Smooth muscle cell (in vitro differentiated cells): ENCODE measurements around the gene ENTPD8. TPM values are rescaled to one million over a fixed set of nuclear protein-coding genes. Genes with fewer than 3 reads are reported as not detected.
"Not testable (repeated sequence)": the region's sequence is repeated elsewhere in the genome, so short reads cannot be mapped to it uniquely, and the experiment has no call there.

Experiments
- DNase-seq: peaks from one replicate; lab custom pipeline; 2025; ENCODE audit not compliant: unreplicated experiment; lab: John Stamatoyannopoulos, UW
- H2AFZ ChIP-seq: fragments of 200-600 bp; sonication (generic); 2 replicates; pipeline ENCODE4 v1.6.0; 2016; ENCODE audit warnings: antibody characterized with exemption, low read depth, mild to moderate bottlenecking
- H3F3A ChIP-seq: fragments of 200-600 bp; sonication (generic); 2 replicates; pipeline ENCODE4 v1.6.0; 2017; ENCODE audit warnings: antibody characterized with exemption, low read depth
- H3K27ac ChIP-seq: fragments of 200-600 bp; sonication (generic); 2 replicates; pipeline ENCODE4 v1.5.1; 2016; ENCODE audit warnings: low read depth, mild to moderate bottlenecking
- H3K27me3 ChIP-seq: fragments of 200-600 bp; sonication (generic); 2 replicates; pipeline ENCODE4 v1.6.1; 2016; ENCODE audit warnings: low read depth, mild to moderate bottlenecking
- H3K36me3 ChIP-seq: fragments of 200-600 bp; sonication (generic); 2 replicates; pipeline ENCODE4 v1.5.1; 2016; ENCODE audit warnings: low read depth
- H3K4me1 ChIP-seq: fragments of 200-600 bp; sonication (generic); 2 replicates; pipeline ENCODE4 v1.5.1; 2016; ENCODE audit warnings: low read depth
- H3K4me2 ChIP-seq: fragments of 200-600 bp; sonication (generic); 2 replicates; pipeline ENCODE4 v1.6.0; 2016; ENCODE audit warnings: mild to moderate bottlenecking
- H3K4me3 ChIP-seq: fragments of 200-600 bp; sonication (generic); 2 replicates; pipeline ENCODE4 v1.5.1; 2016; ENCODE audit warnings: mild to moderate bottlenecking
- H3K79me2 ChIP-seq: fragments of 200-600 bp; sonication (generic); 2 replicates; pipeline ENCODE4 v1.6.0; 2016; ENCODE audit warnings: low read depth, mild to moderate bottlenecking
- H3K9ac ChIP-seq: fragments of 200-600 bp; sonication (generic); 2 replicates; pipeline ENCODE4 v1.6.0; 2016; ENCODE audit warnings: low read depth
- H3K9me3 ChIP-seq: fragments of 200-600 bp; sonication (generic); replicated peaks from 2 replicates; pipeline ENCODE4 v1.5.1; 2016; ENCODE audit warnings: low read depth
- H4K20me1 ChIP-seq: fragments of 200-600 bp; sonication (generic); 2 replicates; pipeline ENCODE4 v1.6.0; 2016; ENCODE audit warnings: low read depth
- WGBS: methylation state at CpG from one replicate; pipeline ENCODE4 v1.1.7; 2016; ENCODE audit warnings: low lambda C conversion rate; 5-methylcytosine and 5-hydroxymethylcytosine counted together
- polyA plus RNA-seq: library from polyadenylated mRNA; unstranded; fragments of >200 nt; fragmentation: Nextera tagmentation; extraction: Ambion mirVana; gene quantifications from 2 replicates; pipeline ENCODE4 v1.2.1, GENCODE V29; 2016
- total RNA-seq: library from RNA; depleted of rRNA; stranded (reverse); fragments of >200 nt; gene quantifications from 2 replicates; pipeline ENCODE4 v1.2.3, GENCODE V29; 2014
- TF ChIP-seq, protein P1 (sequence below): fragments of 200-600 bp; sonication (generic); IDR thresholded peaks from 2 replicates; pipeline ENCODE4 v1.5.1; 2017; ENCODE audit warnings: borderline replicate concordance, mild to moderate bottlenecking, antibody characterized with exemption; ENCODE audit not compliant: insufficient read depth, poor library complexity, severe bottlenecking

Gene ENTPD8
- total and polyA plus RNA-seq, 2 experiments from 2014 or later: not detected

DNA sequence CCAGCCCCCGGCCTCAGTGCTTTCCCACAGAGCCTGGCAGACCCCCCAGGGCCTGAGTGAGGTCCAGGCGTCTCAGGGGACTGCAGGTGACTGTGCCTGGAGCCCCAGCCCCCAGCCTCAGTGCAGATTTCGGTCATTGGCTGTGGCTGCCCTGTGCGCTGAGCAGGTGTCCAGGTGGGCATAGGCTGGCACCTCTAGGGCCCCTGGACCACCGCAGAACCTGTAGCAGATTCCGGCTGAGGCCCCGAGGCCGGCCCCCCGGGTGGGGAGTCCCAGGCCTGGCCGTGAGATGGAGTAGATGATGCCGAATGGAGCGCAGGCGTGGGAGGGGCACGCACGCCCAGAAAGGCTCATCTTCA, 30.3 kb downstream of the ENTPD8 start:
- no peak for DNase-seq
- peaks cover 72% of the 10 kb centered on the region for H4K20me1 ChIP-seq
- H3K79me2 ChIP-seq: no peaks in the 10 kb centered on the region
- H3K4me1 ChIP-seq: no peaks in the 10 kb centered on the region
- H3K4me2 ChIP-seq: no peak overlapping the region
- no peaks in the 10 kb centered on the region for H3K27me3 ChIP-seq
- WGBS: 96% methylated on average over 14 of the region's 15 CpGs
- H2AFZ ChIP-seq: no peak overlapping the region
- H3F3A ChIP-seq: no peaks in the 10 kb centered on the region
- H3K4me3 ChIP-seq: no peak overlapping the region
- TF ChIP-seq, protein P1, sequence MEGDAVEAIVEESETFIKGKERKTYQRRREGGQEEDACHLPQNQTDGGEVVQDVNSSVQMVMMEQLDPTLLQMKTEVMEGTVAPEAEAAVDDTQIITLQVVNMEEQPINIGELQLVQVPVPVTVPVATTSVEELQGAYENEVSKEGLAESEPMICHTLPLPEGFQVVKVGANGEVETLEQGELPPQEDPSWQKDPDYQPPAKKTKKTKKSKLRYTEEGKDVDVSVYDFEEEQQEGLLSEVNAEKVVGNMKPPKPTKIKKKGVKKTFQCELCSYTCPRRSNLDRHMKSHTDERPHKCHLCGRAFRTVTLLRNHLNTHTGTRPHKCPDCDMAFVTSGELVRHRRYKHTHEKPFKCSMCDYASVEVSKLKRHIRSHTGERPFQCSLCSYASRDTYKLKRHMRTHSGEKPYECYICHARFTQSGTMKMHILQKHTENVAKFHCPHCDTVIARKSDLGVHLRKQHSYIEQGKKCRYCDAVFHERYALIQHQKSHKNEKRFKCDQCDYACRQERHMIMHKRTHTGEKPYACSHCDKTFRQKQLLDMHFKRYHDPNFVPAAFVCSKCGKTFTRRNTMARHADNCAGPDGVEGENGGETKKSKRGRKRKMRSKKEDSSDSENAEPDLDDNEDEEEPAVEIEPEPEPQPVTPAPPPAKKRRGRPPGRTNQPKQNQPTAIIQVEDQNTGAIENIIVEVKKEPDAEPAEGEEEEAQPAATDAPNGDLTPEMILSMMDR: no peak
- no peaks in the 10 kb centered on the region for H3K36me3 ChIP-seq
- no peak overlapping the region for H3K9ac ChIP-seq
- H3K27ac ChIP-seq: no peak overlapping the region
- H3K9me3 ChIP-seq: no peaks in the 10 kb centered on the region

DNA sequence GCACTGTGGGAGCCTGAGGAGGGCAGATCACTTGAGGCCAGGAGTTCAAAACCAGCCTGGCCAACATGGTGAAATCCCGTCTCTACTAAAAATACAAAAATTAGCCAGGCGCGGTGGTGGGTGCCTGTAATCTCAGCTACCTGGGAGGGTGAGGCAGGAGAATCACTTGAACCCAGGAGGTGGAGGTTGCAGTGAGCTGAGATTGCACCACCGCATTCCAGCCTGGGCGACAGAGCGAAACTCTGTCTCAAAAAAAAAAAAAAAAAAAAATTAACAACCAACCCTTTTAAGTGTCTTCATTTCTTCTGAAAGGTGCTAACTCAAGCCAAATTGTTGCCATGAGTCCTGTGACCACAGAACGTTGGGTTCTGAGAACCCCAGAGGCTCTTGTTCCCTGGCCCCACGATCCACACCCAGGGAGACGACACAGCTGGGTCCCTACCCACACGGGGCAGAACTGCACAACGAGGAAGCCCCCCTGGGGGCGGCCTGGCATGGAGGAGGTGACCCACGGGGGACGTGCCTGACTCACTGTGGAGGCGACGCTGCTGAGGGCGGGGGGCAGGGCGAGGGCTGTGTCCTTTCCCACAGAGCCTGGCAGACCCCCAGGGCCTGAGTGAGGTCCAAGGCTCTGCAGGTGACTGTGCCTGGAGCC, 30.8 kb downstream of the ENTPD8 start:
- H2AFZ ChIP-seq, H3K27ac ChIP-seq, H3K9me3 ChIP-seq, H3K4me2 ChIP-seq, H3K79me2 ChIP-seq, H3K27me3 ChIP-seq, H3K36me3 ChIP-seq, DNase-seq, H3K4me3 ChIP-seq, H3F3A ChIP-seq, H3K9ac ChIP-seq, H3K4me1 ChIP-seq: not testable (repeated sequence)
- H4K20me1 ChIP-seq: peaks cover 78% of the 10 kb centered on the region
- WGBS: 88% methylated on average over 18 of the region's 18 CpGs

DNA sequence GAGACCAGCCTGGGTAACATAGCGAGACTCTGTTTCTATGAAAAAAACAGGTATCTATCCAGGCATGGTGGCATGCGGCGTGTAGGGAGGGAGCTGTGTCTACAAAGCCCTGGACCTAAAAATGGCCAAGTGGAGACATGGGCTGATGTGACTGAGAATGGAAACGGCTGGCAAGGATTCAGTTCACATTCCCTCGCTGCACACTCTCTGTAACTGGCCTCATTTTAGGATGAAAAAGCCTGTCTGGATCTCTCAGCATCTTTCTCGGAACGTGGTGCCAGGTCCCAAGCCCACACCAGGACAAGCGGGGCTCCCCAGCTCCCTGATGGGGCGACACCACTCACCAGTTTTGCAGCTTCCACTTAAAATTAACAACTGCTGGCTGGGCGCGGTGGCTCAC, 31.6 kb downstream of the ENTPD8 start:
- Histone ChIP-seq H3K27me3 (no peaks in the 10 kb centered on the region), H3K4me3 (no peak overlapping the region), H4K20me1 (peaks cover 81% of the 10 kb centered on the region), H3K79me2 (no peaks in the 10 kb centered on the region), H3K4me1 (no peaks in the 10 kb centered on the region), H3K36me3 (no peaks in the 10 kb centered on the region), H3K9me3 (no peaks in the 10 kb centered on the region), H3K4me2 (no peak overlapping the region), H3K9ac (no peak overlapping the region), H3K27ac (no peak overlapping the region), H3F3A (no peaks in the 10 kb centered on the region), H2AFZ (no peak overlapping the region)
- TF ChIP-seq, protein P1: no peak
- no peak for DNase-seq
- WGBS: 97% methylated on average over 11 of the region's 11 CpGs

DNA sequence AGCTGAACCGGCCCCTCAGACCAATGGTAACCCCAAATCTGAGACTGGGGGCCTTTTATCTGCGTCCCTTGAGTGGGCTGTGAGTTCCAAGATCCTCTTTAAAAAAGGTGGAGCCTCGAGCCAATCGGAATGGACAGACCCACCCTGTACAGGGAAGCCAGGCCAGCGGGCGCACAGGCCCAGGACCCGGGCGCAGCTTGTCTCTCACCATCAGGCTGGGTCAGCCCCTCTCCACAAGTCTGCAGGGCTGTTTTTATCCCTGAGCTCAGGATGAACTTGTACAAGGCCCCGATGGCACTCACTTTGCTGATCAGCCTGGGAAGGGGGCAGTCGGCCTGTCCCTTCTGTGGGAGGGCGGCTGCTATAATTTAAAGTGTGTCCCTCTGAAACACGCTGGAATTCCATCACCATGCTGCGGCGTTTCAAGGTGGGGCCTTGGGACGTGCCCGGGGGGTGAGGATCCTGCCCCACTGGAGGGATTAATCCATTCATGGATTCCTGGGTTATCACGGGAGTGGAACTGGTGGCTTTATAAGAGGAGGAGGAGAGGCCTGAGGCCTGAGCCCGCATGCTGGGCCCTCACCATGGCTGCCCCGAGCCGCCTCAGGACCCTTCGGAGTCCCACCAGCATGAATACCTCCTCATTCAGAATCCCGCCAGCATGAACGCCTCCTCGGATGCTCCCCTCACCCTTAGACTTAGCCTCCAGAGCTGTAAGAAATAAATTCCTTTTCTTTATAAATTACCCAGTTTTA, 32.3 kb downstream of the ENTPD8 start:
- TF ChIP-seq, protein P1: no peak
- H3F3A ChIP-seq: no peaks in the 10 kb centered on the region
- H4K20me1 ChIP-seq: peaks cover 82% of the 10 kb centered on the region
- no peak for DNase-seq
- H3K4me1 ChIP-seq: no peaks in the 10 kb centered on the region
- no peaks in the 10 kb centered on the region for H3K9me3 ChIP-seq
- H2AFZ ChIP-seq: no peak overlapping the region
- no peaks in the 10 kb centered on the region for H3K27me3 ChIP-seq
- no peak overlapping the region for H3K9ac ChIP-seq
- no peak overlapping the region for H3K27ac ChIP-seq
- WGBS: 92% methylated on average over 23 of the region's 24 CpGs
- H3K4me3 ChIP-seq: no peak overlapping the region
- H3K36me3 ChIP-seq: no peaks in the 10 kb centered on the region
- no peaks in the 10 kb centered on the region for H3K79me2 ChIP-seq
- no peak overlapping the region for H3K4me2 ChIP-seq
